Measurements from ENCODE around the gene ARID5B.

Gene ARID5B

DNA sequence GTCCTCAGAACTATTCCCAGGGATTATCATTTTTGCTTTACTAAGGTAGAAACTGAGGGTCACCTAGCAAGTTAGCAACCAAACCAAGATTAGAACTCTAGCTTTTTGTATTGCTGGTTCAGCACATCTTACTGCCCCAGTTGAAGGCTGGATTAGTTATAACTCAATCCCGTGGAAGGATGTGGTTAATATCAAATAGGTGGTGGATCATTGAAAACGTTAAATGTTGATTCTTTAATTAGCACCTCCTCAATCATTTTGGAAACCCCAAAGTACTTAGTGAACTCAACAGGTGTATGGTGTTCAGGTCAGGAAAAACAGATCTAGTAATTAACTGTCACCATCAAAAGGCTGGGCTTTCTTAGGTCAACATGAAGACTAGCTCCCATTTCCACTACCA is 152.4 kb downstream of the ARID5B start:
- no peak for DNase-seq (ENCODE audit: low spot score)

DNA sequence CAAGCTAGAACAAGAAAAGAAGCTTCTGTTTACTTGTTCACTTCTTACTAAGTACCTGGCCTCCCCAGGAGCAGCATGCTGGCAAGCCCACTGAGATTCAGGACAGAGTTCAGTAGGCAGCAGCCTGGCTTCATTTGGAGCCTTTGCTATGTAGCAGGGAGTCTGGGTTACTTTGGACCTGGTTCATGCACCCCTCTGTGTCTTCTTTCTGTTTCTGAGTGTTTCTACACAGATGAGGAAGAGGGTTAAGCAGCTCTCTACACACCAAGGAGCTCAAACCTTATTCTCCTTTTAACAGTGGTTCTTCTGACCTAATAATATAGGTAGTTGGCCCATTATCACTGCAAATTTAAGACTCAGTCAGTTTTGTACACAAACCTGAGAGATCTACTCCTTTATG is 152.9 kb downstream of the ARID5B start:
- no peak for DNase-seq (ENCODE audit: low spot score)

DNA sequence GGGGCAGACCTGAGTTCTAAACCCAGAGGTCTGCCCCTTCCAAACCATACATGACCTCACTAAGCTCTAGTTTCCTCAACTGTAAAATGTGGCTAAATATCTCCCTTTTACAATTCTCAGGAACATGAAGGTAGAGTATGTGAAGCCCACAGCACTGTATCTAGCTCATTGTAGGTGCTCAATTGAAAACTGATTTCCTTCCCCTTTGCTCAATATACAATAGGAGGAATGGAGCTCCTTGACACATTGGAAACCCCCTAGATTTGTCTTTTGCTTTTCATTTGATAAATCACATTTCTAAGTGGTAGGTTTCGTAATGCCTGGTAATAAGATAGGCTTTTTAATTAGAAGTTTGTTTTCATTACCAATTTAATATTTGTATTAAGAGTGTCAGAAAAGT is 153.3 kb downstream of the ARID5B start:
- DNase-seq (ENCODE audit: low spot score), result peak; percentile 41

DNA sequence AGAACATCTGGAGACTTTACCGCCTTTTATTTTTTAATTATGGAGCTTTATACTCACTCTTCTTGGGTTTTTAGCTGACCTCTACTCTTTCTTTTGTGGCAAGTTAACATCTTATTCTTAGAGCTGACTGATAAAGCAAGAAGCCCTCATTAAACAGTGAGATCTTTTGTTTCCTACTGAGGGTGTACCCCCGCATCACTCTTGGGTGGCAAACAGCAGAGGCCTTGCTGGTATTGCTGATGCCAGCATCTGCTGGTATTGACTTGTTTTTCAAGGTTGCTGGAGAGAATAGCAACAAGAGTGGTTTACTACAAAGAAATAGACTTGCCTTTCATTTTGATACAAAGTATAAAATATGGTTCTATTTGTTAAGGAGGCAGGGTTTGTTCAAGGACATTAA is 154.7 kb downstream of the ARID5B start:
- no peak for DNase-seq (ENCODE audit: low spot score)

DNA sequence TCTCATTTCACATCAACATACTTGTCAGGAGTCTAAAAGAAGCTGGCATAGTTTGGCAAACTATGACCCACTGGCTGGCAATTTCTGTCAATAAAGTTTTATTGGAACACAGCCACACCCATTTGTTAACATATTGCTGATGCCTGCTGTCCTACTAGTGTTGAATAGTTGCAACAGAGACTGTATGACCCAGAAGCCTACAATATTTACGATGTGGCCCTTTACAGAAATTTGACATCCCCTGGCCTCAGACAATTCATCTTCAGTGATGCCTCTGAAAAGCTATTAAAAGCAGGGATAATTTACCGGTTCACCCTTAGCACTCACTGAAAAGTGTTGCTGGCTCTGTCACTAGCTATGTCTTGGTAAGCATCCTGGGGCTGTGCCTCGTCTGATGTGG is 155.2 kb downstream of the ARID5B start:
- DNase-seq (ENCODE audit: low spot score), result no peak

DNA sequence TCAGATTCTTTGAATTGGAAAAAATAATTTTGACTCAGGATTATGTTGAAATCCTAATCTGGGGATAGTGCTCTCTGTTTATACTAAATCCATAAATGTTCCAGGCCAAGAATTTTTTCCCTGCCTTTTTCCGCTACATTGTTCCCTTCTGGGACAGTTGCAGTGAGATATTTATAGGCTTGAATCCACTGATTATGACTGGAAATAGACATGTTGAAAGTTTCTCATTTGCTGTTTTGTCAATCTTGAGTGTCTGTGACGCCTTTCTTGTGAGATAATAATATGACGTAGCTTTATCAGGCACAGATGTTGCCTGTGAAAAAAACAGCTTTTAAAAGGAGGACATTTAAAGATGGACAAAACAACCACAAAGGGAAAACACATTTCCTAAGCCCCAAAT is 155.9 kb downstream of the ARID5B start:
- no peak for DNase-seq (ENCODE audit: low spot score)

DNA sequence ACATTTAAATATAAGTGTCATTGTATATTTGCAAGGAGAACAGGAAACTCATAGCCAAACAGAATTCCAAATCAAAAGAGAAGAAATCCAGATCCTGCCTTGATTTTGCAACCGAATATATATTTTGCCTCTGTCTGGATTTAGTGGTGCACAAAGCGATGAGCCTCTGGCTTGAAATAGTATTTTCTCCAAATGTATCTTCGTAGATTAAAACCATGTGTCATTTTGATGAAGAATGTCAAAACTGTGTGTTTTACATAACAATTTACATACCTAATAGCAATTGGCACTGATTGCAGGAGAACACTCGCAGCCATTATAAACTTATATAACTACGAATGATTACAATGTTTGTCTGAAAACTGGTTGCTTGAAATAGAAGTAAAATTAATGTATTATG is 156.4 kb downstream of the ARID5B start:
- DNase-seq (ENCODE audit: low spot score), result no peak

DNA sequence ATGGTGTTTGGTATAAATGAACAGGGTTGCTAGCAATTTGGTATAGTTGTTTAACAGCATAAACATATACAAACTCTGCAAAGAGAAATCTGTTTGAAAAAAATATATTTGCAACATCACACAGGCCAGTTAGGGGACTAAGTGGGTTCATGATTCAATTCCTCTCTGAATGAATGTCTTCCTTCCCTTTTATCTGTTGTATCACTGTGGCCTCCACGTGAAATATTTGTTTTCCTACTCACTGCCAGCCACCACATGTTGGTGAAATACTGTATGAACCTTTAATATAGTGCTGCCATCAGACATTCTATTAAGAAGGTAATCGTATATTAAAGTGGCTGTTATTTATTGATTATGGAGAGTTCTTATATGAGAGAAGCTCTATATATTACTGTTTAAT is 157.0 kb downstream of the ARID5B start:
- no peak for DNase-seq (ENCODE audit: low spot score)

DNA sequence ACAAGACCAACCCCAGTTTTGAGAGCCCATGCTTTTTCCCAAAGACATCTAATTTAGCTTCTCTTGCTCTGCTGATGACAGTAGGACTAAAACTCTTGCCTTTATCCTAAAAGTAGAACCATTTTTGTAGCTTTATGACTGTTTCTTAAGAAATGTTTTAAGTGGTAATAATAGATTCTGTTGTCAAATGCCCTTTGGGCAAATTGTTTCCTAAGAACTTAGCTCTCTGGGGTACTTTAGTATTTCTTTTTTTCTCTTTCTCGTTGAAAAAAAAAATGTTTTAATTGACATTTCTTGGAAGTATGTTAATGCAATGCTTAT is 157.4 kb downstream of the ARID5B start:
- no peak for DNase-seq (ENCODE audit: low spot score)

DNA sequence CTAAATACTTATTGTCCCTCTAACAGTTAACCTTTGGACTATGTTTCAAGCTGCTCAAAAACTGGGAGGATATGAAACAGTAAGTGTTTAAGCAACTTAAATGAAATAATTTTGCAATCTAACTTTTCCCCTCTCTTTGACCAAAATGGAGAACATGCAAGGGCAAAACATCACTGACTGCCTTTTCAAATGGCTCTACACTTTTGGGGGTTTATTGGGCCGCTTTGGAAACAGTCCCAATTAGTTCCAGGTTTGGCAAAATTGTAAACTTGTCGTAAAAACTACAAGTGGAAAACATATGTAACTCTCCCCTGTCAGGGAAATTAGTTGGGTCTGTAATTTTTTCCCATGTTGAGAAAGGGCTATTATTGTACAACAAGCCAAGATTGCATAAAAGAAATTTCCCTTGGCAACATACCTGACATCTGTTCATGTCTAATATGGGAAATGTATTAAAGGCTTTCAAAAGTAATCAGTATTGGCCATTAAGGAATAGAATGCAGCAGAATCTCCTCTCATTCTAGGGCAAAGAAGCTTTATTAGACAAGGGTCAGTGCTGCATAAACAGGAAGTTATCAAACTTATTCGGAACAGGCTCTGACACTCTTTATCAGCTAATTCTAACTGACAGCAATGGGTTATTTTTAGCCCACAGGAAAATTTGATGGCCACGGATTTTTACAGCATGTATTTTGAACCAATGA is 157.9 kb downstream of the ARID5B start:
- DNase-seq (ENCODE audit: low spot score), result no peak

DNA sequence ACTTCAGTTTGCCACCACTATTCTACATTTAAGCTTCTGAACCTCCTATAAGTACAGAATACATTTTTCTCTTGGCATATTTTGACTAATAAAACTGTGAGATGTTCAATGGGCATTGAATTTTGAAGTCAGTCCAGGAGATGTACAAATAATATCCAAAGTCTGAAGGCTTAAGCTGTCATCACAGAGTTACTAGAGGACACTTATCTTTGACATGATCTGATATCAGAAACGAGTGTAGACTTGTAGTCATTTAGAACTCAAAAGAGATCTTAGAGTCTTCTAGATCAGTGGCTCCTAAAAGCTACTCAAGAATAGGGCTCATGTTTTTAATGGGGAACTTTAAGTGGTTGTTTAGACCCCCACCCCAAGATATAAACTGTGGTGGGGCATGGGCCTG is 160.5 kb downstream of the ARID5B start:
- DNase-seq (ENCODE audit: low spot score), result no peak

DNA sequence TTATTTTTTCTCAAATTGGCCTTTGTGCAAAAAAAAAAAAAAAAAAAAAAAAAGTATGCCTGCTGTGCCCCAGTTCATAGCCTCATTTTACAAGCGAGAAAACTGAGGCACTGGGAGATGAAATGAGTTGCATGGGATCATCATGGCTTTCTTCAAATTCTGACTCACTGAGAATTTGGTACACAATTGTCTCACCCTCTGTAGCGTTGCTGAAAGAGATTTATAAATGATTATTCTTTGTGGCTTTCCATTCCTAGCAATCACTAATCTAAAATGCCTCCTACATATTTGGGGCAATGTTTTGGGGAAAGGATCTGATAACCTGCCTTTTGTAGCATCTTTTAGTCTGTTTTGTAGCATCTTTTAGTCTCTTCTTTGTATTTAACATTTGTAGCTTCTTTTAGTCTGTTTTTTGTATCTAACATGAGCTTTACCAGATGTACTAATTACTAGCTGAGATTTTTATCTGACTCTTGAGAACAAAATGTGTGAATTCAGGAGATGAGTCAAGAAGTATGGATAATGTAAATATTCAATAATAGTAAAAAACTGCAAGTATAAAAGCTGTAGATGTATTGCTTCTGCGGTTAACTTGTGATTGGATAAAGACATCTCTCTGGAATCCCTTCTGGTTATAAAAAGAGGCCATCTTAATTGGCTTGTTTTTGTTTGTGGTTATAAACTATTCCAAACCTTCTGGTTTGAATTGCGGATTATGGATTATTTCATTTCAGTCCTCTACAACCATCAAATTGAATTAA is 161.4 kb downstream of the ARID5B start:
- no peak for DNase-seq (ENCODE audit: low spot score)

DNA sequence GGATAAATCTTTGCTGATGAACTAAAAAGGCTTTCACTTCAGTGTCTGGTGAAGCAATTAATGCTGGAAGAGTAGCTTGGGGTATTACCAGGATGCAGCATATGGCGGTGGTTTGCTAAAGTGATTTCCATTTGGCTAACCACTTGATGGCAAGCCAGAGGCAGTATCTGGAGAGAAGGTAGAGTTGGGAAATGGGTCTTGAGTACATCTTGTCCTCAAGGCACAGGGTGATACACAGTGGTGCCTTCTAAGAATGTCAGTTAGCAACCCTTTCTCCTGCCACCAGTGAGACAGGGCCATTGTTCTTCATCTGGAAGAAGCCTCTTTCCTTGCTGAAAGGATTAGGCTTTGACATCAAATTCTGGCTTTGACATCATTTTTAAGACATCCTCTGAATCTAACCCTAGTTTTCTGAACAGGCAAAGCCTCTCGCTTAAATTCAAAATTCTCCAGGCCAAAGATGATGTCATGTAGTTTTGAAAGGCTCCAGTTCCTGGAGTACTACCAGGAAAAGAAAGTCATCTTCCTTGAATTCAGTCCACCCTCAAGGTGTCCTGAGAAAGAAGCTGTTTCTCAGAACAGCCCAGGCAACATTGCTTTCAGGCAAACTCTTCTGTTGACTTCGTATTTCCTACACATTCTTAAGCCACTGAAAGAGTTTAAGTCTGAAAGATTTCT is 162.4 kb downstream of the ARID5B start:
- DNase-seq (ENCODE audit: low spot score), result peak; percentile 68

DNA sequence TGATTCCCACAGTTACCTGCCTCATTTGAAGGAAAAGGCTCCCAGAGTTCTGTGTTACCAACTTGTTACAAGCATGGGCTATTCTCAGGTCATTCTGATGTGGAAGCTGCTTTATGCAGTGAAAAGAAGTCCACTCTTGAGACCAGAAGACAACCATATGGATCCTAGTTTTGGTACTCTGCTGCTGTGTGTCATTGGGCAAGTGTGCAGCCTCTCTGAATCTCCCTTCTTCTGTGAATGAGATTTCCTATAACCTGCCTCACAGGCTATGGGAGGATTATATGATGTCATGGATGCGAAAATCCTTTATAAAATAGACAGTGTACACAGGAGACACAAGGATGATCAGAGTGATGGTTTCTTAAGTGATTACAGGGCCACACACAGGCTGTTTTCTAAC is 166.1 kb downstream of the ARID5B start:
- DNase-seq (ENCODE audit: low spot score), result no peak

DNA sequence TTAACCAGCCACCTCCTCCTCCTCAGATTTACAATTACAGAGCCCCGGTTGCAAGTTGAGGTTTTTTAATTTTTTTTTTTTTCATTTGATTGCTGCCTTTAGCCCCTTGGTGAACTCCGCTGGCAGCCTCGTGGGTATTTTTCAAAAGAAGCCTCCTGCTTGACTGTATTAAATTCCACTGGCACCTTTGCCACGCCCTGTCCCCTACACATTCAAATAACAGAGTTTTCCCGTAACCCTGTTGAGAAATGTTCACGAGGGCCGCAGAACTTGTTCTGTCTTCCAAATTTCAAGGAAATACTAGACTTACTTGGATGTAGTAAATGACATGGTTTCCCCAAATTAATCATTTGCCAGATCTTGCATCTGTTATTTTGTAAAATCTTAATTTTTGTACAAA is 167.0 kb downstream of the ARID5B start:
- DNase-seq (ENCODE audit: low spot score), result no peak

DNA sequence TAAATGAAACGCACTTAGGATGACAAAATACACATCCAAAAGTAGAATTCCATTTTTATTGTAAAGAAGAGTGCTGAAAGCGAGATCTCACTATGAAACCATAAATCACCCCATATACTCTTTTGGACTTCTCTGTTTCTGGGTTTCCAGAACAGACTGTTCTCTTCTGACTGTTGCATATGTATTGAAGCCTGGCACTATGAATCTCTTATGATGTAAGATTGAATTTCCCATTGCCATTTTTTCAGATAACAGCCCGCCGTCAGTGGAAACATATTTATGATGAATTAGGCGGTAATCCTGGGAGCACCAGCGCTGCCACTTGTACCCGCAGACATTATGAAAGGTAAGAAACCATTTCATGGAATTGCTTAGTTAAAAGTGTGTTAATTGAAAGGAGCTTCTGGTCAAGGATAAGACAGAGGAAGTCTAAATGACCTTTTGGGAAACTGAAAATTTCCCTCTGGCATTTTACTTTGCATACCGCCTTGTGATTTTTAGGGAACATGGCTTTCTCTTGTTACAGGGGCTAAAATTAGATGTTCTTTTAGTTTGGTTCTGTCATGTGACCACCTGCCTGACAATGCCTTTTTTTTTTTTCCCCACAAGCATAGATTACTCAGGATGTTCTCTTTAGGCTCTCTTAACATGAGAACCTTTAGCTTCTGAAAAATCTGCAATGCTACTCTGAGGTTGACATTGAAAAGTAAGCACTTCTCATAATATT is 168.1 kb downstream of the ARID5B start:
- DNase-seq (ENCODE audit: low spot score), result no peak

DNA sequence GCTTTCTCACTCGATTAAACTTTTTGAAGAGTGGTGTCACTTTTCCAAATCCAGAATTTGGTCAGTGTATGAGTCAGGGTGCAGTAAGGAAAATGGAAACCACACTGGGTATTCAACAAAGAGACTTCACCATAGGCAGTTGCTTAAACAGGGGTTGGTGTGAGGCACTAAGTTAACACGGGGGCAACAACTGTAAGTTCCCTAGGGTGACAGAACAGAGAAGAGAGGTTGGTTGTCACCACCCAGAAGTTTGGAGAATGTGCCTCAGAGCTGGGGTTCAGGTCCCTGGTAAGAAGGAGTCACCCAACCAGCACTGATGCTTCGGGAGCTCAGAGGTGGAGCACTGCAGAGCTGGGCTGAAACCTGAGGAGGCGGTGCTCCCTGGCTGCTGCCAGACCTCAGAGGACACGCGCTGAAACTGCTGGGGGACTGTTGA is 170.4 kb downstream of the ARID5B start:
- no peak for DNase-seq (ENCODE audit: low spot score)

DNA sequence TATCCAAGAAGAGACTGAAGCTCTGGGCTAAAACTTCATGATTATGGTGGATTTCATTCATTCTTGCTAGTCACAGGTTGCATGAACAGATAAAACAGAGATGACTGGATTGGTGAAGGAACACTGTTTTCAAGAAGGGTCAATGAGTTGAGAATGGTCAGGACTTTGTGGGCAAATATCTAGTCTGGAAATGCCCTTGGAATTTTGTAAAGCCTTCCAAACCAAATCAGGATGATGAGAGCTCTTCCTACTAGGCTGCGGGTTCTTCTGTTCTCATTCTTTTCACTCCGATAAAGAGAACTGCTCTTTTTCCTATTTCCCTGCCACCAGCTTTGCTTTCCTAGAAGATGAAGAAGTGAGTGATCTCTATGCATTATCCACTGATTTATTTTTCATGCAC is 171.4 kb downstream of the ARID5B start:
- DNase-seq (ENCODE audit: low spot score), result no peak

DNA sequence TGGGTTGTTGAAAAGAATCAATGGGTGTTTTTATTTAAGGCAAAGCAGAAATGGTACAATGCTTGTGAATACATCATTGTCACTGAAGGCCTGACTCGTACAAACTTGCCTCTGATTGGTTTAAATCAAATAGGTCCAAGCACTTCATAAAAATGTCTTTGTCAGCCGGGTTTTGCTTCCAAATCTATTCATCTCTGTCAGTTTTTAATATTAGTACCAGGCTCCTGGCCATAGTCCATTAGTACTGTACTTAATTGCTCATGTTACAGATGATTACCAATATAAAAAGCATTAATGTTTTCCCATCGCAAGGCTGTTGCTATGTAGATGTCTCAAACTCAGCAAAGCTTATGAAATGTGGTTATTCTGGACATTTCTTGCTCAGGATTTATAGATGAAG is 171.9 kb downstream of the ARID5B start:
- DNase-seq (ENCODE audit: low spot score), result no peak

DNA sequence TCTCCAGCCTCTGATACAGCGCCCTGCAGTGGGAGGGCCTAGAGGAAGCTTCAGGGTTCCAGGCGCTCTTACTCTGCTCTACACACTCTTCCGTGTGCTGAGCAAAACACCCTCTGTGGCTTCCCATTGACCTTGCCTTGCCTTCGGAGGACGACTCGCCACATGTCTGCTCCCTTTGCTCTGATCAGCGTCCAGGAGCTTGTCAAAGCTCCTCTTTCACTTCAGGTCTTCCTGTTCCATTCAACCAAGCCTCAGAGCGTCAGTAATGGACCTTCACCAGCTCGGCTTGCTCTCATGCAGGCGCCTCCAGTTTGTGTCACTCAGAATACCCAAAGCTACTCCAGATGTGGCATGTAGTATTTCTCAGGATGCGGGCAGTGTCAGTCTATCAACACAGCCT is 173.9 kb downstream of the ARID5B start:
- no peak for DNase-seq (ENCODE audit: low spot score)

DNA sequence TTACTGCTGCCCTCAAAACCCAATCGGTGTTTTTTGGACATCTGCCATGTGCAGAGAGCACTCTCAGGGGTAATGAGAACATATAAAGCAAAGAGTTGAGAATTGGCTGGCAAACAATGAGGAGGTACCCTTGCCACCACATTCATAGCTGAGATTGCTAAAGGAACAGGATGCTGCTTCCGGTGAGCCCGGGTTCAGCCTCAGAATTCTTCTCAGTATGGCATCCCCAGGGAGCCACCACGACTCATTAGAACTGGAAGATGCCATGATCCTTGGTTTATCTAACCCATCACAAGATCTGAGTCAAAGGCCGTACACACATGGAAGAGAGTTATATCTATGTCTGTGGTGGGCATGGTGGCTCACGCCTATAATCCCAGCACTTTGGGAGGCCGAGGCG is 174.4 kb downstream of the ARID5B start:
- DNase-seq (ENCODE audit: low spot score), result no peak

DNA sequence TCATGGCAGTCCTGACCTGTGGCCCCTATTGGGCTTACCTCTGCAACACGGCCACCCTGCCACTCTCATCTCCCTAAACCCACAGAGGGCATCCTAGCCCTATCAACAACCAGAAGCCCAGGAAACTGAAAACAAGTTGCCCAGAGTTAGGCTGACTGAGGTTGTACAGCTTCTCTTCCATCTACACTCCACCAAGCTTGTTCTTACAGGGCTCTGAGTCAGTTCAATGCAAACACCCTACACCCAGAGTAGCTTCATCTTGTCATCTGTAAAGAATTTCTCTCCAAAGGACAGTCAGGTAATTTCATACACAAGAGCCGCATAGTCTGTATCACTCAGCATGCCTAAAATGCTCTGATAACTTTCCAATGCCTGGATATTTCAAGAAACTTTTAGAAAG is 175.4 kb downstream of the ARID5B start:
- DNase-seq (ENCODE audit: low spot score), result peak; percentile 26

Measured in CD4-positive, alpha-beta T cell treated with Interleukin-15 for 4 hours (primary cell).